ENCODE results near the gene TTC8. TPM values are rescaled to one million over a fixed set of nuclear protein-coding genes. Genes with fewer than 3 reads are reported as not detected.
A peak's percentile ranks its signal among the peaks of the same experiment; 100 is the strongest.

The TTC8 gene
- total RNA-seq, 1 experiment from 2014 or later, result 23.9 TPM

- DNase-seq (ENCODE audit: unreplicated experiment), result peak; percentile 29
- H3K9me3 Mint-ChIP-seq (ENCODE audit: unreplicated experiment), result no peaks in the 10 kb centered on the region
- ChIA-PET POLR2A (interaction anchor here (0.7 to 1.0 kb wide), 3 partner anchors 20 to 75 kb away, joined by 3 to 4 read pairs (median 3); no protein-coding TSS in a partner anchor), CTCF (interaction anchor here (0.7 to 1.2 kb wide), 2 partner anchors 182 to 714 kb away, joined by 4 to 10 read pairs; no protein-coding TSS in a partner anchor)
- no peak for TF ChIP-seq CTCF (IDR thresholded peaks at IDR 0.05; ENCODE audit: unreplicated experiment)
- intact Hi-C loops (cut with micrococcal nuclease), result no loop called here
- H3K27ac Mint-ChIP-seq (ENCODE audit: low read depth, unreplicated experiment), result peak overlapping the region; percentile 40
- H3K4me1 Mint-ChIP-seq (ENCODE audit: insufficient read depth, unreplicated experiment), result no peaks in the 10 kb centered on the region
- BruUV-seq (replicated peaks), result no TSS peak
- peaks cover 32% of the 10 kb centered on the region for H3K36me3 Mint-ChIP-seq (ENCODE audit: insufficient read depth, unreplicated experiment)
- no peaks in the 10 kb centered on the region for H3K27me3 Mint-ChIP-seq (ENCODE audit: insufficient read depth, unreplicated experiment)
- no peak overlapping the region for H3K4me3 Mint-ChIP-seq (ENCODE audit: unreplicated experiment)
These were observed 25.3 kb downstream of the TTC8 start for GRCh38 chr14:88849716-88850115.

GRCh38 chr14:88851587-88851986 is 27.1 kb downstream of the TTC8 start:
- H3K4me1 Mint-ChIP-seq (ENCODE audit: insufficient read depth, unreplicated experiment), result no peaks in the 10 kb centered on the region
- POLR2A ChIA-PET, result interaction anchor here (0.5 kb wide), 1 partner anchor 279 kb away, joined by 4 read pairs; no protein-coding TSS in a partner anchor
- H3K36me3 Mint-ChIP-seq (ENCODE audit: insufficient read depth, unreplicated experiment), result peaks cover 28% of the 10 kb centered on the region
- no peaks in the 10 kb centered on the region for H3K27me3 Mint-ChIP-seq (ENCODE audit: insufficient read depth, unreplicated experiment)
- no peak overlapping the region for H3K27ac Mint-ChIP-seq (ENCODE audit: low read depth, unreplicated experiment)
- H3K9me3 Mint-ChIP-seq (ENCODE audit: unreplicated experiment), result no peaks in the 10 kb centered on the region
- no peak for TF ChIP-seq CTCF (IDR thresholded peaks at IDR 0.05; ENCODE audit: unreplicated experiment)
- no peak overlapping the region for H3K4me3 Mint-ChIP-seq (ENCODE audit: unreplicated experiment)
- intact Hi-C loops (cut with micrococcal nuclease), result no loop called here
- DNase-seq (ENCODE audit: unreplicated experiment), result no peak
- no TSS peak for BruUV-seq (replicated peaks)
- CTCF ChIA-PET, result interaction anchor here (0.7 to 1.0 kb wide), 2 partner anchors 21 to 22 kb away, joined by 3 to 4 read pairs; no protein-coding TSS in a partner anchor

GRCh38 chr14:88852632-88853031 is 28.2 kb downstream of the TTC8 start:
- TF ChIP-seq CTCF (IDR thresholded peaks at IDR 0.05; ENCODE audit: unreplicated experiment), result no peak
- DNase-seq (ENCODE audit: unreplicated experiment), result no peak
- Mint-ChIP-seq H3K9me3 (ENCODE audit: unreplicated experiment) (no peaks in the 10 kb centered on the region), H3K27me3 (ENCODE audit: insufficient read depth, unreplicated experiment) (no peaks in the 10 kb centered on the region), H3K27ac (ENCODE audit: low read depth, unreplicated experiment) (no peak overlapping the region), H3K36me3 (ENCODE audit: insufficient read depth, unreplicated experiment) (peaks cover 36% of the 10 kb centered on the region), H3K4me1 (ENCODE audit: insufficient read depth, unreplicated experiment) (no peaks in the 10 kb centered on the region), H3K4me3 (ENCODE audit: unreplicated experiment) (no peak overlapping the region)
- POLR2A ChIA-PET, result no interaction called here
- intact Hi-C loops (cut with micrococcal nuclease), result no loop called here
- CTCF ChIA-PET, result interaction anchor here (0.9 to 1.0 kb wide), 2 partner anchors 15 to 22 kb away, joined by 3 to 4 read pairs; no protein-coding TSS in a partner anchor
- BruUV-seq (replicated peaks), result no TSS peak

DNA sequence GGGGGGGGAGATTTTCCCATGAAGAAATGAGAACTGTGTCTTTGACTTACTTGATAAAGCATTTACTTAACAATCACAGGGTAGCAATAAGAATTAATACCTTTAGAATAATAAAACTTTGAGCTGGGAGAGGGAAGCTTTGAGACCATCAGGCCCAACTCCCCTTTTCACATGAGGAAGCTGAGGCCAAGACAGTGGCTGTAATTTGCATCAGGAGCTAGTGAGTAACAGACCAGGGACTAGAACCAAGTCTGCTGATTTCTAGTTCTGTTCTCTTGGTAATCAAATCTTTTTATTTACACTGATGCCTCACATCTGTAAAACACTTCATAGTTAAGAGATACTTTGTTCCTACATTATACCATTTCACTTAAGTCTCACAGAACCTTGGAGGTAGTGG is 28.7 kb downstream of the TTC8 start:
- Mint-ChIP-seq H3K4me3 (ENCODE audit: unreplicated experiment) (no peak overlapping the region), H3K27ac (ENCODE audit: low read depth, unreplicated experiment) (no peak overlapping the region), H3K9me3 (ENCODE audit: unreplicated experiment) (no peaks in the 10 kb centered on the region), H3K4me1 (ENCODE audit: insufficient read depth, unreplicated experiment) (no peaks in the 10 kb centered on the region), H3K27me3 (ENCODE audit: insufficient read depth, unreplicated experiment) (no peaks in the 10 kb centered on the region), H3K36me3 (ENCODE audit: insufficient read depth, unreplicated experiment) (peaks cover 40% of the 10 kb centered on the region)
- intact Hi-C loops (cut with micrococcal nuclease), result no loop called here
- no peak for TF ChIP-seq CTCF (IDR thresholded peaks at IDR 0.05; ENCODE audit: unreplicated experiment)
- CTCF ChIA-PET, result interaction anchor here (0.9 to 1.2 kb wide), 2 partner anchors 15 to 59 kb away, joined by 3 read pairs; no protein-coding TSS in a partner anchor
- no TSS peak for BruUV-seq (replicated peaks)
- no peak for DNase-seq (ENCODE audit: unreplicated experiment)
- POLR2A ChIA-PET, result interaction anchor here (0.7 kb wide), 1 partner anchor 134 kb away, joined by 3 read pairs; no protein-coding TSS in a partner anchor

All from MCF 10A (cell line).